SH-SY5Y (cell line): ENCODE data around the gene SCARB1.

Source experiments
- GATA2 ChIP-seq: IDR thresholded peaks from 2 replicates; pipeline ENCODE4 v1.6.1; 2011; ENCODE audit warnings: mild to moderate bottlenecking, low read depth, low read length
- GATA3 ChIP-seq: IDR thresholded peaks from 2 replicates; pipeline ENCODE4 v1.6.1; 2011; ENCODE audit warnings: low read depth, mild to moderate bottlenecking, low read length, moderate library complexity

DNA sequence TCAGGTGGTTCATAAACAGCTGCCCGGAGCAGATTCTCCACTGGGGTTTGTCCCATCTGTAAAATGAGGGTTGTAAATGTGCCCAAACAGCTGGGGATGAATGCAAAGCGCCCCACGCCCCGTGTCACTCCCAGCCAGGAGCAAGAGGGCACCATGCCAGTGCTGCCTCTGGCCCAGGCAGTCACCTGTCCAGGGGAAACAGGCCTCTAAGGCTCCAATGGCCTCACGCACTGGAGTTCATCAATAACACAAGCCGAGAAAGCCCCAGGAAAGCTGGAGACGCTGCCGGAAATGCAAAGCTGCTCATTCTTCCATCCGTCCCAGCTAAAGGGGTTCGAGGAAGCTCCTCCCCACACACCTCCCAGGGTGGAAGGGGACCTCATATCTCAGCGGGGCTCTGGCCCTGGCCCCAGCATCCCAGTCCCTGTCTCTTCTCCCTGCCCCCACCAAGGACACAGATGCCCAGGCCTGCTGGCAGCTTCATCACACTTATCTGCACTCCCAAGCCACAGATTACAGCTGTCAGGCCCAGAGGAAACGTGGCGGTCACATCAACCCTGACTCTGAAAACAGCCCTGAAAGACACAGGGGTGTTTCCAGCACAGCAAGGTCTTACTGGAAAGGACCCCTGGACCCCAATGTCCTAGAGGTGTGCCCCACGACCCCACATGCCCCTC lies 21.5 kb downstream of the SCARB1 start:
- TF ChIP-seq GATA2 (peak; percentile 73), GATA3 (no peak)
